Measurements from ENCODE around the gene BTBD9. TPM values are rescaled to one million over a fixed set of nuclear protein-coding genes. Genes with fewer than 3 reads are reported as not detected.

Gene BTBD9
- total and polyA plus RNA-seq, 5 donors = 9.8 to 24.6 (median 23.7) TPM

DNA sequence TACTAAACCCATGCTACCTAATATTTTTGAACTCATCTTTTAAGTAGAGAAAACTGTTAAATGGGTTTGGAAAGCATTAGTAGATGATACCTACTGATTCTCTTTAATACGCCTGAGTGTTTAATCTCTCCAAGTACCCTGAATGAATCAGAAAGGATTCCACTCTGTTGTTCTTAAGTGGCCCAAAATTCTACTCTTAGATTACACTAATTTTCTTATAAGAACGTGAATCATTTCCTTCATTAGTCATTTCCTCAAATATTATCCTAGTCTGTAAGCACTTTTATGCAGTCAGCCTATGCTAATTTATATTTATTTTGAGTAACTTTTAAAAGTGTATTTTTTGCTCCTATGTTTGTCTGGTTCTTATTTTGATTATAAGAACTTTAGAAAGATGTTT lies 380.0 kb downstream of the BTBD9 start:
- Histone ChIP-seq H3K4me3 (ENCODE audit: low read length) (no peak overlapping the region), H3K9me3 (ENCODE audit: control insufficient read depth, low read length) (no peaks in the 10 kb centered on the region), H3K27ac (ENCODE audit: low read length) (no peak overlapping the region), H3K4me1 (ENCODE audit: control insufficient read depth, insufficient read depth, low read length) (peaks cover 4% of the 10 kb centered on the region), H3K27me3 (ENCODE audit: control insufficient read depth, insufficient read depth) (no peaks in the 10 kb centered on the region)
- 63% methylated on average over 2 of the region's 2 CpGs for WGBS
- intact Hi-C loops (cut with DNase I) = no loop called here
- DNase-seq (no peak), ATAC-seq (no peak)

DNA sequence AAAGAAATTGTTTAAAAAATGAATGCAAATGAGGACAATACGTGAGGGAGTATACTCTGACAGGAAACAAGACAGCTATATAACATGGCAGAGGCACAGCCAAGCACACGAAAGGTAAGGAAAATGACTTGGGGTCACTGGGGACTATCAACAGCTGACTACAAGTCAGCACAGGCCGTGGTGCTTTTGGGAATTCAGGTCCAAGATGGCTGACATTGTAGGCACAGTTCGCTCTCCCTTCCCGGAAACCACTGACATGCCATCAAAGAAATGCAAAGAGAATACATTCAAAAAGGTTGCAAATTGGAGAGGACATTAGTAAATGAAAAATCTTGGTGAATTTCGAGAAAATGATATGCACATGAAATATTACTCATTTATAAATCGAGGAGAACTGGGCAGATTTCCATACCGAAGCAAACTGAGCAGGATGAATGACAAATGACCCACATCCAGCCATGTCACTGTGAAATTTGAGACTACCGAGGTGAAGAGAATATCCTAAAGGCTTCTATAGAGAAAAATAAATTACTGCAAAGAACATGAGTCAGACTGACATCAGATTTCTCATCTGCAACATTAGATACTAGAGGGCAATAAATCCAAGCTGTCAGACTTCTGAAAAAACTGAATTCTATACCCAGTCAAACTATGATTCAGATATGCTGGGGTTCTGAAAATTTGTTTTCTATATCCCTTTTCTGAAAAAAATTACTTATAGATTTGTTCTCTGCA lies 391.1 kb downstream of the BTBD9 start:
- H3K27me3 ChIP-seq (ENCODE audit: control insufficient read depth, insufficient read depth) = no peaks in the 10 kb centered on the region
- no peak overlapping the region for H3K4me3 ChIP-seq (ENCODE audit: low read length)
- WGBS = 90% methylated on average over 9 of the region's 9 CpGs
- DNase-seq = no peak
- intact Hi-C loops (cut with DNase I) = no loop called here
- no peak for ATAC-seq
- no peaks in the 10 kb centered on the region for H3K9me3 ChIP-seq (ENCODE audit: control insufficient read depth, low read length)
- H3K27ac ChIP-seq (ENCODE audit: low read length) = no peak overlapping the region
- peaks cover 5% of the 10 kb centered on the region for H3K4me1 ChIP-seq (ENCODE audit: control insufficient read depth, insufficient read depth, low read length)

DNA sequence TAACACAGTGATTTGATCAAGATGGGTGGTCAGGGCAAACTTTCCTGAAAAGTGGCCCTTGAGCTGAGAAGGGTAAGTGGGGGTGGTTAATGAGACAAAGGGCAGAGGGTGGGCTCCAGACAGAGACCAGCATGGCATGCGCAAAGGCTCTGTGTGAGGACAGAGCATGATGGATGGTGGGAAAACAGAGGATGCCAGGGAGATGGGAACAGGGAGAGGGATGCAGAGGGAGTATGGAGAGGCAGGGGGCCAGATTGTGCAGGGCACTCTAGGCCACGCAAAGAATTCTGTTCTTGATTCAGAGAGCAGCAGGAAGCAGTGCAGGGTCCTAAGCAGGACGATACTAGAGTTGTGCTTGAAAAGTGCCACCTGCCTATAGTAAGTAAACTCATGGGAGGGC lies 394.4 kb downstream of the BTBD9 start:
- Histone ChIP-seq H3K4me3 (ENCODE audit: low read length) (no peak overlapping the region), H3K27me3 (ENCODE audit: control insufficient read depth, insufficient read depth) (no peaks in the 10 kb centered on the region), H3K27ac (ENCODE audit: low read length) (no peak overlapping the region), H3K9me3 (ENCODE audit: control insufficient read depth, low read length) (no peaks in the 10 kb centered on the region), H3K4me1 (ENCODE audit: control insufficient read depth, insufficient read depth, low read length) (peaks cover 5% of the 10 kb centered on the region)
- 92% methylated on average over 3 of the region's 3 CpGs for WGBS
- intact Hi-C loops (cut with DNase I) = no loop called here
- DNase-seq = no peak
- no peak for ATAC-seq

DNA sequence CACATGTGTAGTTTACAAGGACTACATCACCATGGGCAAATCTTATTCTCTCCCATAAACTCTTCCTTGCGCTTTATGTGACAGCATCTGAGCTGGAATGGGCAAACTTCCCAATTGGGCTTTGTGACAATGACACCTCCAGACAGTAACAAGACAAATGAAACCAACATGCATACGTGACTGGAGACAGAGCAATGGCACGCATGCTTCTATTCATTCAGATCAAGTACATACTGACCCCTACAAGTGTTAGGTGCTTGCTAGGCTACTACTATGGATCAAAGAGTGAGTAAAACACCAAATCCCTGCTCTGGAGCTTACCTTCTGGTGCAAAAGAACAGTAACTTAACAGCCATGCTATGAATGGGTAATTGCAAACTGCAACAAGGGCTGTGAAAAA lies 394.9 kb downstream of the BTBD9 start:
- peak in 1 of 2 donors; percentile 48 for ATAC-seq
- WGBS = 73% methylated on average over 3 of the region's 3 CpGs
- no peaks in the 10 kb centered on the region for H3K27me3 ChIP-seq (ENCODE audit: control insufficient read depth, insufficient read depth)
- intact Hi-C loops (cut with DNase I) = no loop called here
- H3K4me1 ChIP-seq (ENCODE audit: control insufficient read depth, insufficient read depth, low read length) = peaks cover 7% of the 10 kb centered on the region
- no peak overlapping the region for H3K27ac ChIP-seq (ENCODE audit: low read length)
- no peak for DNase-seq
- no peaks in the 10 kb centered on the region for H3K9me3 ChIP-seq (ENCODE audit: control insufficient read depth, low read length)
- H3K4me3 ChIP-seq (ENCODE audit: low read length) = no peak overlapping the region

DNA sequence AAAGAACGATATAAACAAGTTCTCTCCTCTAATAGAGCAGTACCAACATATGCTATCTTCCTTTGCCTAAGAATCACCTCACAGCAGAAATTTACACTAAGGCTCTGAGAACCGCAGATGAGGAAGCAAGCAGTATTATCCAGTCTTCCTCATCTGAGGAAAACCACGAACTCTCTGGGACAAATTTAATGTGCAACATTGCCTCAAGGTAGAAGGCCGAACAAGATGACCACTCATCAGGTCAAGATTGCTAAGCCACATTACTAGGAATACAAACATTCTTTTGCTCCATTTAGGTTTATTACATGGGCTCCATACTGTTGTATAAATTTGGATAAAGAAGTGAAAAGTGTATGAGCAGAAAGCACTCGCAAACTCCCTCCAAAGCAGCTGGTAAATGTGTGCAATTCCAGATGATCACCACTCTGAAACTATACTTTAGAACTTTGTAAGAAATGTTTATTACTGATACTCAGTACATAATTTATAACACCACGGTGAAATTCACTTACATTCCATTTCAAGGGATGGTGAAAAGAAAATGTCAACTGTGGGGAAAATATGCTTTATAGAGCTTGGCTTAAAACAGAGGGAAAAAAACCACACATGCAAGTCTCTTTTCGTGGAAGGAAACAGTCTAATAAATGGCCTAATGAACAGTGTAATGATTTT lies 398.4 kb downstream of the BTBD9 start:
- Histone ChIP-seq H3K4me3 (ENCODE audit: low read length) (no peak overlapping the region), H3K27me3 (ENCODE audit: control insufficient read depth, insufficient read depth) (no peaks in the 10 kb centered on the region), H3K9me3 (ENCODE audit: control insufficient read depth, low read length) (no peaks in the 10 kb centered on the region), H3K4me1 (ENCODE audit: control insufficient read depth, insufficient read depth, low read length) (peaks cover 7% of the 10 kb centered on the region), H3K27ac (ENCODE audit: low read length) (no peak overlapping the region)
- DNase-seq (no peak), ATAC-seq (no peak)
- 88% methylated on average over 7 of the region's 7 CpGs for WGBS
- intact Hi-C loops (cut with DNase I) = no loop called here

DNA sequence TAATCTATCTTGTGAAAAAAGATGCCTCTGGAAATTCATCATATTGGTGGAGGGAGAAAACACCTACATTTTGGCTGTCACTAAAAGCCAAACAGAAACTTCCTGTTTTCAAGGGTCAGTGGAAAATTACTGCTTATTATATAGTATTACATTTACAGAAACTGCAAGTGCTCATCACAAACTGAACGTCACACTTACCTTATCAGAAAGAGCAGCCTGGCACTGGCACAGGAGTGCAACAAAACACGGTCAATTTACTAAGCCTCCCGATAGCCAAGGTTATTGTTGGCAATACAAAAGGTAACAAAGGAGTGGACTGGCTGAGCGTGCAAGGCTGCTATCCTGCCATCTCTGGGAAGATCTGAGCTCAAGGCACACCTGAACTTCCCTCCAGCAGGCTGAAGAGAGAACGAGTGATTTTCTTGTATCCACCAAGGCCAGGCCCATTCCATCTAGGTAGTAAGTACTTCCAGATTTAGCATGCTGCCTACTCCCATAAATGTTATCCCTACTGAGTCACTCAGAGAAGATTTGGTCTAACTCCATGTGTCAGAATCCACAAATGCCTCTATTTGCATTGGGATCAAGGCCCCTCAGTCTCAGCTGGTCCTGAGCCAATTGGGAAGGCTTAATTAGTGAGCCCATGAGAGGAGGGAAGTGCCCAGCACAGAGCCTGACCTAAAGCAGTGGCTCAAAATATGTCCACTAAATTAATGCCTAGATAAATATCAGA lies 399.8 kb downstream of the BTBD9 start:
- ATAC-seq (peak in 1 of 2 donors; percentile 25), DNase-seq (no peak)
- intact Hi-C loops (cut with DNase I) = no loop called here
- Histone ChIP-seq H3K9me3 (ENCODE audit: control insufficient read depth, low read length) (no peaks in the 10 kb centered on the region), H3K4me1 (ENCODE audit: control insufficient read depth, insufficient read depth, low read length) (peaks cover 2% of the 10 kb centered on the region), H3K4me3 (ENCODE audit: low read length) (no peak overlapping the region), H3K27ac (ENCODE audit: low read length) (no peak overlapping the region), H3K27me3 (ENCODE audit: control insufficient read depth, insufficient read depth) (no peaks in the 10 kb centered on the region)
- 63% methylated on average over 5 of the region's 5 CpGs for WGBS

DNA sequence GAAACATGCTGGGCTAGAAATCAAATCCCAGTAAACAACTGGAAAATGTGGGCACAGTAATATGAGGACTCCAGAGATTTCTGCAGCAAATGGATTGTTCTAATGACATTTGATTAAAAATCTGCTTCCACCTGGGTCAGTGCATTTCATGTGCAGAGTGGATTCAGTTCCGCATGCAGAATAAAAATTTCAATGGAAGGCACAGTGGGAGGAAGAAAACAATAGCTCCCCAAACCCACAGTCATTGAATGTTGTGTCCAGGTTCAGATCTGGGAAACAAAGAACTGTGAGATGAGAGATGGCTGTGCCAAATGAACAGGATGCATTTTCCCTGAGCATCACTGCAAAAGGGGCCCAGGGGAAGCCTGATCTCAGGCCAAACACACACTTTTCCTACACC lies 403.1 kb downstream of the BTBD9 start:
- H3K9me3 ChIP-seq (ENCODE audit: control insufficient read depth, low read length) = no peaks in the 10 kb centered on the region
- no peak for DNase-seq
- WGBS = 97% methylated on average over 1 of the region's 1 CpG
- no peaks in the 10 kb centered on the region for H3K27me3 ChIP-seq (ENCODE audit: control insufficient read depth, insufficient read depth)
- intact Hi-C loops (cut with DNase I) = no loop called here
- no peak overlapping the region for H3K27ac ChIP-seq (ENCODE audit: low read length)
- H3K4me3 ChIP-seq (ENCODE audit: low read length) = no peak overlapping the region
- H3K4me1 ChIP-seq (ENCODE audit: control insufficient read depth, insufficient read depth, low read length) = peaks cover 2% of the 10 kb centered on the region
- no peak for ATAC-seq

DNA sequence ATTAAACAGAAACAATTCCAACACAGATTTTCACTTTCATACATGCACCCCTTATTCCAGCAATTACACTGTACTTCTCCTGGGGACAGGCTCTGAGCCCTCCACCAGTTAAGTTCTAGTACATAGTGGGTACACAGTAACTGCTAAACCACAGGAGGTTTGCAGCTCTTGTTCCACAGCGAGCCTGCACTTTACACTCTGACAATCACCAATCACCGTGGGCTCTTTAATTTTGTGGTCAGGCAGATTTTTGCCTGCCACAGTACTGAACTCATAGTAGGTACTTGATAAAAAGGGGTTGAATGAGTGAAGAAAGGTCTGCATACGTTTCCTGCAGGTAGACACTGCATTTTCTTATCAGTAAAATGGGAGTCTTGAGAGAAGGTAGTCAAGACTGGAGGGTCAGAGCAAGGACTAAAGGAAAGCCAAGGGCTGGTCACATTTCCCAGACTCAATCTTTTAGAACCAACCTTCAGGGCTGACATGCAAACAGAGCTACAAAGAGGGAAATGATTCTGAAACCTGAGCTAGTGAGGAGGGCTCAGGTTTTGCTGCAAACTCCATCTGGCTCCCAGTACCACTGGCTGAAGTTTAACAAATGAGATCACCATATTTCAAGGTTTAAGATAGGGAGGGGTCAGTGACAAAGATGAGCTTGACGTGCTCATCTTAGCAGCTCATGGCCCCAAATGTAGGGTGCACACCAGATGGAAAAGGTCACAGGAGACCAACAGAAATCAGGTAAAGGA lies 404.6 kb downstream of the BTBD9 start:
- no peaks in the 10 kb centered on the region for H3K9me3 ChIP-seq (ENCODE audit: control insufficient read depth, low read length)
- intact Hi-C loops (cut with DNase I) = no loop called here
- DNase-seq = no peak
- H3K27me3 ChIP-seq (ENCODE audit: control insufficient read depth, insufficient read depth) = no peaks in the 10 kb centered on the region
- 84% methylated on average over 4 of the region's 4 CpGs for WGBS
- peaks cover under 1% of the 10 kb centered on the region for H3K4me1 ChIP-seq (ENCODE audit: control insufficient read depth, insufficient read depth, low read length)
- no peak overlapping the region for H3K27ac ChIP-seq (ENCODE audit: low read length)
- no peak for ATAC-seq
- H3K4me3 ChIP-seq (ENCODE audit: low read length) = no peak overlapping the region

DNA sequence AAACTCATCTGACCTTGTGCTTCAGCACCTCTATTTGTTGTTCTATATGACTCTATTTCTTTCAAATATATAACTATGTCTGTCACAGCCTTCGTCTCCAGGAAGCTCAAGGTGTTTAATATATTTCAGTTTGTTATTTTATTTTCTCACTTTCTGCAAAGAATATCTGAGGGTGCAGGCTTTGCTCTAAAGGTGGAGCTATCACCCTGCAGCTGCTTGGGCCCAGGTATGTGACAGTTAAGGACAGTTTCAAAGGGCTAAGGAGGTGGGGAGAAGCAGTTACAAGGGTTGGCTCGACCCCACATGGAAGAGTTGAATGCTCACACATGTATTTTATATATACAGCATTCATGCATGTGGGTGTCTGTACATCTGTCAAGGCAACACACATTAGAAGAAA lies 405.6 kb downstream of the BTBD9 start:
- Histone ChIP-seq H3K4me1 (ENCODE audit: control insufficient read depth, insufficient read depth, low read length) (no peaks in the 10 kb centered on the region), H3K27me3 (ENCODE audit: control insufficient read depth, insufficient read depth) (no peaks in the 10 kb centered on the region), H3K9me3 (ENCODE audit: control insufficient read depth, low read length) (no peaks in the 10 kb centered on the region), H3K27ac (ENCODE audit: low read length) (no peak overlapping the region), H3K4me3 (ENCODE audit: low read length) (no peak overlapping the region)
- 72% methylated on average over 2 of the region's 2 CpGs for WGBS
- intact Hi-C loops (cut with DNase I) = no loop called here
- DNase-seq (no peak), ATAC-seq (no peak)

DNA sequence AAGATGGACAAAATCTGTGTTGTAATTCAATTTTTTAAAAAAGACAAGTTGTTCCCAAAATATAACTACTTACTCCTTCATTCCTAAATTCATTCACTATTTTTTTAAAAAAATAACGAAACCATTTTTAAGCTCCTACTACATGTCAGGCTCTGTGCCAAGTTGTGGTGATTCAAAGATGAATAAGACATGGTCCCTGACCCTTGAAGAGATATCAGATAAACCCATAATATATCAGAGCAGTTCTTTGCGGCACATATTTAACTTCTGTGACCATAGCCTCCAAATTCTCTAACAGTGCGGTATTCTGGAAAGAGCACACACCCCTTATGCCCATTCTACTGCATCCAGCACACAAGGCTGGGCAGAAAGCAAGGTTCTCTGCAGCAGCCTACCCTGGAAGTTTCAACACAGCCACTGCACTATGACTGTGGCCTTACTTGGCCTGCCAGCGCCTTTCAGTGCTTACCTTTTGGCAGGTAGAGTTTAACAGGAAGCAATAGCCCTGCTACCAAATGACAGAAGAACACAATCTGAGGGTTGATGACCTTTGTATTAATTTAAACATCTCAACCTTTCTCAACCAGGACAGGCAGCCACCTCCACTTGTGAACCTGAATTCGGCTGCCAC lies 406.5 kb downstream of the BTBD9 start:
- no peaks in the 10 kb centered on the region for H3K27me3 ChIP-seq (ENCODE audit: control insufficient read depth, insufficient read depth)
- no peak overlapping the region for H3K4me3 ChIP-seq (ENCODE audit: low read length)
- H3K4me1 ChIP-seq (ENCODE audit: control insufficient read depth, insufficient read depth, low read length) = no peaks in the 10 kb centered on the region
- intact Hi-C loops (cut with DNase I) = no loop called here
- H3K9me3 ChIP-seq (ENCODE audit: control insufficient read depth, low read length) = no peaks in the 10 kb centered on the region
- 89% methylated on average over 5 of the region's 5 CpGs for WGBS
- H3K27ac ChIP-seq (ENCODE audit: low read length) = no peak overlapping the region
- no peak for DNase-seq
- ATAC-seq = no peak
